HG03039 (cell line): ENCODE data around the gene NCOA7.
"Not testable (repeated sequence)": the region's sequence is repeated elsewhere in the genome, so short reads cannot be mapped to it uniquely, and the experiment has no call there.

Experiments used
- ATAC-seq: cut with Tn5 transposase; IDR thresholded peaks from one replicate; pipeline ENCODE4 v1.9.1; 2021; ENCODE audit warnings: mild to moderate bottlenecking, moderate library complexity; ENCODE audit not compliant: unreplicated experiment

Gene NCOA7

GRCh38 chr6:125963817-125964216 lies 173.1 kb downstream of the NCOA7 start:
- ATAC-seq: no peak

- no peak for ATAC-seq
These were observed 175.8 kb downstream of the NCOA7 start for GRCh38 chr6:125966569-125966968.

- no peak for ATAC-seq
These were observed 177.7 kb downstream of the NCOA7 start for GRCh38 chr6:125968493-125968892.

GRCh38 chr6:125970760-125971159 lies 180.0 kb downstream of the NCOA7 start:
- no peak for ATAC-seq

GRCh38 chr6:125972478-125972877 lies 181.7 kb downstream of the NCOA7 start:
- not testable (repeated sequence) for ATAC-seq

GRCh38 chr6:125974214-125974866 lies 183.6 kb downstream of the NCOA7 start:
- peak; percentile 63 for ATAC-seq

GRCh38 chr6:125979101-125979500 lies 188.3 kb downstream of the NCOA7 start:
- no peak for ATAC-seq
